SK-N-SH treated with all-trans-retinoic acid at 6 μM for 48 hours (cell line): Measurements from ENCODE around the gene UBXN2A.

Experiments
- ATAC-seq: fragments of 200-7000 bp; cut with Tn5 transposase; 3 replicates; pipeline ENCODE4 v1.9.1; 2020; ENCODE audit warnings: mild to moderate bottlenecking, moderate library complexity
- ARNTL ChIP-seq: fragments of 450-650 bp; formaldehyde crosslinking; IDR thresholded peaks from 2 replicates; pipeline ENCODE4 v1.5.0; 2020; ENCODE audit warnings: low read depth, mild to moderate bottlenecking, moderate library complexity, borderline replicate concordance
- BACH2 ChIP-seq: fragments of 250-450 bp; sonication (Bioruptor Pico); IDR thresholded peaks from 2 replicates; pipeline ENCODE4 v1.9.0; 2021; ENCODE audit warnings: mild to moderate bottlenecking, borderline replicate concordance
- CSDC2 ChIP-seq: fragments of 250-450 bp; sonication (Bioruptor Pico); IDR thresholded peaks from 2 replicates; pipeline ENCODE4 v1.5.0; 2020; ENCODE audit warnings: mild to moderate bottlenecking, moderate library complexity
- ESRRG ChIP-seq: fragments of 250-450 bp; sonication (Bioruptor Pico); IDR thresholded peaks from 2 replicates; pipeline ENCODE4 v1.6.1; 2021; ENCODE audit warnings: mild to moderate bottlenecking
- ISL1 ChIP-seq: fragments of 250-450 bp; sonication (Bioruptor Pico); IDR thresholded peaks from 2 replicates; pipeline ENCODE4 v2.1.2; 2022; ENCODE audit warnings: mild to moderate bottlenecking, moderate library complexity
- OSR1 ChIP-seq: fragments of 250-450 bp; sonication (Bioruptor Pico); IDR thresholded peaks from 2 replicates; pipeline ENCODE4 v1.8.0; 2022; ENCODE audit warnings: moderate library complexity, mild to moderate bottlenecking, inconsistent platforms
- SNAI2 ChIP-seq: fragments of 250-450 bp; sonication (Bioruptor Pico); IDR thresholded peaks from 2 replicates; pipeline ENCODE4 v1.5.0; 2020; ENCODE audit warnings: mild to moderate bottlenecking, moderate library complexity
- TCF4 ChIP-seq: fragments of 250-450 bp; sonication (Bioruptor Pico); IDR thresholded peaks from 2 replicates; pipeline ENCODE4 v1.8.0; 2021; ENCODE audit warnings: mild to moderate bottlenecking, moderate library complexity, borderline replicate concordance
- TOX ChIP-seq: fragments of 250-450 bp; sonication (Bioruptor Pico); IDR thresholded peaks from 2 replicates; pipeline ENCODE4 v1.8.0; 2021; ENCODE audit warnings: mild to moderate bottlenecking, moderate library complexity, borderline replicate concordance
- ZC3H10 ChIP-seq: fragments of 250-450 bp; sonication (Bioruptor Pico); IDR thresholded peaks from 2 replicates; pipeline ENCODE4 v1.5.1; 2021; ENCODE audit warnings: mild to moderate bottlenecking, moderate library complexity
- ZFP3 ChIP-seq: fragments of 250-450 bp; sonication (Bioruptor Pico); IDR thresholded peaks from 2 replicates; pipeline ENCODE4 v1.5.0; 2020; ENCODE audit warnings: mild to moderate bottlenecking, moderate library complexity
- ZNF565 ChIP-seq: fragments of 450-650 bp; formaldehyde crosslinking; conservative IDR thresholded peaks from 2 replicates; pipeline ENCODE4 v1.5.0; 2020; ENCODE audit warnings: low read depth, mild to moderate bottlenecking, moderate library complexity
- ZNF70 ChIP-seq: fragments of 450-650 bp; formaldehyde crosslinking; IDR thresholded peaks from 2 replicates; pipeline ENCODE4 v1.5.0; 2020; ENCODE audit warnings: mild to moderate bottlenecking, moderate library complexity
- ZNF8 ChIP-seq: fragments of 450-650 bp; formaldehyde crosslinking; IDR thresholded peaks from 2 replicates; pipeline ENCODE4 v1.5.0; 2020; ENCODE audit warnings: mild to moderate bottlenecking, moderate library complexity
- TF ChIP-seq, protein P1 (sequence below): fragments of 250-450 bp; sonication (Bioruptor Pico); IDR thresholded peaks from 2 replicates; pipeline ENCODE4 v1.5.0; 2020; ENCODE audit warnings: mild to moderate bottlenecking, moderate library complexity
- TF ChIP-seq, protein P2 (sequence below): fragments of 250-450 bp; sonication (Bioruptor Pico); IDR thresholded peaks from 2 replicates; pipeline ENCODE4 v1.5.1; 2020; ENCODE audit warnings: low read depth, mild to moderate bottlenecking, moderate library complexity
- TF ChIP-seq, protein P3 (sequence below): fragments of 250-450 bp; sonication (Bioruptor Pico); IDR thresholded peaks from 2 replicates; pipeline ENCODE4 v1.8.0; 2020; ENCODE audit warnings: mild to moderate bottlenecking, moderate library complexity, borderline replicate concordance
- TF ChIP-seq, protein P4 (sequence below): fragments of 250-450 bp; sonication (Bioruptor Pico); IDR thresholded peaks from 2 replicates; pipeline ENCODE4 v1.8.0; 2021; ENCODE audit warnings: low read depth, mild to moderate bottlenecking, moderate library complexity, borderline replicate concordance

The UBXN2A gene

DNA sequence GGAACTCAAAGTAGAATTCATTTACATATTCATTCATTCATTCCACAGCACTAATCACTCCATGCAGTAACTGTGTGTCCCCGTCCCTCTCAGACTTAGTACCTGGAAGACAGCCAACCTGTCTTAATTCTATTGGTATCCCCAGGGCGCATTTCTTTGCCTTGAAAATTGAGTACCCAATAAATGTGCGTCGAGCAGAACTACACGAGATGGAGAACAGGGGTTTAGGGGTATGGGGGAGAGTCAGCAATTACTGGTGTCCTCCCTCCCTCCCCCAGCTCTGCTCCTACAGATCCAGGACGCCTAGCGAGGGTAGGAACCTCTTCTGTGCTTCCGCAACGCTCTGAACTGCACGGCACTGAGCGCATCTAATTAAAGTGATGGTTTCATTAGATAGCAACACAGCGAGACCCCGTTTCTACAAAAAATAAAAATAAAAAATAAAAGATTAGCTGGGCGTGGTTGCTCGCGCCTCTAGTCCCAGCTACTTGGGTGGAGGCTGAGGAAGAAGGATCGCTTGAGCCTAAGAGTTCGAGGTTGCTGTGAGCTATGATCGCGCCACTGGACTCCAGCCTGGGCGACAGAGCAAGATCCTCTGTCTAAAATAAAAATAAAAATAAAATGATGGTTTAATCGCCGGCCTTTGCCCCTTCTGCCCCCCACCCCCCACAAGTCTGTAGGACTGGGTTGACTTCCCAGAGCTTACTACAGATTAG is 108.7 kb downstream of the UBXN2A start:
- TF ChIP-seq ESRRG (CRISPR knock-in tag) (no peak), SNAI2 (CRISPR knock-in tag) (no peak)
- ATAC-seq: no peak

DNA sequence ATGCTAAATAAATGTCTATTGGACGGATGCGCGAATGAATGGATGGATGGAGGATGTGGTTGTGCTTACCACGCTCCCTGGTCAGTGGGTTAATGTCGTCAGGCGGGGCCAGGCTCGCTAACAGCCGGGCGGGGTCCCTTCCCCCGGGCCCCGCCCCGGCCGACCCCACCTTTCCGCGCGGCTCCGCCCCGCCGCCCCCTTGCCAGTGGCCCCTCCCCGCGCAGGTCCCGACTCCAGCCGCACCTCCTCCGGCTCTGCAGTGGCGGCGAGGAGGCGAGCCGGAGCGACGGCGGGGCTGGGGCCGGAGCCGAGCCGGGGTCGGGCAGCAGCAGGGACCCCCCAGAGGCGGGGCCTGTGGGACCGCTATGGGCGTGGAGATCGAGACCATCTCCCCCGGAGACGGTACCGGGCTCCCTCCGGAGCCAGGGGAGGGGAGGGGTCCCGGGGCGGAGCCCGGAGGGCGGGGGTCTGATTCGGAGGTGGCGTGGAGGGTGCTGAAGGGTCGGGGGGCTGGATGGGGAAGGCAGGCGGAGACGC is 109.3 kb downstream of the UBXN2A start, which contains the start of gene FKBP1B:
FKBP1B (plus strand) TSS at position 257 of the 537 bp plus-strand sequence; CDS start at position 366, 109 bp downstream.
- no peak for TF ChIP-seq ZNF565 (CRISPR knock-in tag)
- peak; percentile 81 for TF ChIP-seq ZNF70 (CRISPR knock-in tag)
- TF ChIP-seq ISL1 (CRISPR knock-in tag): no peak
- TF ChIP-seq, all 23 proteins: peak for 1
- ATAC-seq: peak; percentile 60

- no peak for TF ChIP-seq OSR1 (CRISPR knock-in tag)
- TF ChIP-seq ZNF70 (CRISPR knock-in tag): no peak
- TF ChIP-seq, protein P1, sequence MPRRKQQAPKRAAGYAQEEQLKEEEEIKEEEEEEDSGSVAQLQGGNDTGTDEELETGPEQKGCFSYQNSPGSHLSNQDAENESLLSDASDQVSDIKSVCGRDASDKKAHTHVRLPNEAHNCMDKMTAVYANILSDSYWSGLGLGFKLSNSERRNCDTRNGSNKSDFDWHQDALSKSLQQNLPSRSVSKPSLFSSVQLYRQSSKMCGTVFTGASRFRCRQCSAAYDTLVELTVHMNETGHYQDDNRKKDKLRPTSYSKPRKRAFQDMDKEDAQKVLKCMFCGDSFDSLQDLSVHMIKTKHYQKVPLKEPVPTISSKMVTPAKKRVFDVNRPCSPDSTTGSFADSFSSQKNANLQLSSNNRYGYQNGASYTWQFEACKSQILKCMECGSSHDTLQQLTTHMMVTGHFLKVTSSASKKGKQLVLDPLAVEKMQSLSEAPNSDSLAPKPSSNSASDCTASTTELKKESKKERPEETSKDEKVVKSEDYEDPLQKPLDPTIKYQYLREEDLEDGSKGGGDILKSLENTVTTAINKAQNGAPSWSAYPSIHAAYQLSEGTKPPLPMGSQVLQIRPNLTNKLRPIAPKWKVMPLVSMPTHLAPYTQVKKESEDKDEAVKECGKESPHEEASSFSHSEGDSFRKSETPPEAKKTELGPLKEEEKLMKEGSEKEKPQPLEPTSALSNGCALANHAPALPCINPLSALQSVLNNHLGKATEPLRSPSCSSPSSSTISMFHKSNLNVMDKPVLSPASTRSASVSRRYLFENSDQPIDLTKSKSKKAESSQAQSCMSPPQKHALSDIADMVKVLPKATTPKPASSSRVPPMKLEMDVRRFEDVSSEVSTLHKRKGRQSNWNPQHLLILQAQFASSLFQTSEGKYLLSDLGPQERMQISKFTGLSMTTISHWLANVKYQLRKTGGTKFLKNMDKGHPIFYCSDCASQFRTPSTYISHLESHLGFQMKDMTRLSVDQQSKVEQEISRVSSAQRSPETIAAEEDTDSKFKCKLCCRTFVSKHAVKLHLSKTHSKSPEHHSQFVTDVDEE (CRISPR knock-in tag): no peak
- no peak for TF ChIP-seq TCF4
- TF ChIP-seq ZFP3 (CRISPR knock-in tag): no peak
- TF ChIP-seq ISL1 (CRISPR knock-in tag): no peak
- TF ChIP-seq, protein P2, sequence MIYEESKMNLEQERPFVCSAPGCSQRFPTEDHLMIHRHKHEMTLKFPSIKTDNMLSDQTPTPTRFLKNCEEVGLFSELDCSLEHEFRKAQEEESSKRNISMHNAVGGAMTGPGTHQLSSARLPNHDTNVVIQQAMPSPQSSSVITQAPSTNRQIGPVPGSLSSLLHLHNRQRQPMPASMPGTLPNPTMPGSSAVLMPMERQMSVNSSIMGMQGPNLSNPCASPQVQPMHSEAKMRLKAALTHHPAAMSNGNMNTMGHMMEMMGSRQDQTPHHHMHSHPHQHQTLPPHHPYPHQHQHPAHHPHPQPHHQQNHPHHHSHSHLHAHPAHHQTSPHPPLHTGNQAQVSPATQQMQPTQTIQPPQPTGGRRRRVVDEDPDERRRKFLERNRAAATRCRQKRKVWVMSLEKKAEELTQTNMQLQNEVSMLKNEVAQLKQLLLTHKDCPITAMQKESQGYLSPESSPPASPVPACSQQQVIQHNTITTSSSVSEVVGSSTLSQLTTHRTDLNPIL (CRISPR knock-in tag): no peak
- no peak for TF ChIP-seq ZNF565 (CRISPR knock-in tag)
- TF ChIP-seq ZC3H10 (CRISPR knock-in tag): no peak
- no peak for TF ChIP-seq ARNTL (CRISPR knock-in tag)
- TF ChIP-seq, protein P3, sequence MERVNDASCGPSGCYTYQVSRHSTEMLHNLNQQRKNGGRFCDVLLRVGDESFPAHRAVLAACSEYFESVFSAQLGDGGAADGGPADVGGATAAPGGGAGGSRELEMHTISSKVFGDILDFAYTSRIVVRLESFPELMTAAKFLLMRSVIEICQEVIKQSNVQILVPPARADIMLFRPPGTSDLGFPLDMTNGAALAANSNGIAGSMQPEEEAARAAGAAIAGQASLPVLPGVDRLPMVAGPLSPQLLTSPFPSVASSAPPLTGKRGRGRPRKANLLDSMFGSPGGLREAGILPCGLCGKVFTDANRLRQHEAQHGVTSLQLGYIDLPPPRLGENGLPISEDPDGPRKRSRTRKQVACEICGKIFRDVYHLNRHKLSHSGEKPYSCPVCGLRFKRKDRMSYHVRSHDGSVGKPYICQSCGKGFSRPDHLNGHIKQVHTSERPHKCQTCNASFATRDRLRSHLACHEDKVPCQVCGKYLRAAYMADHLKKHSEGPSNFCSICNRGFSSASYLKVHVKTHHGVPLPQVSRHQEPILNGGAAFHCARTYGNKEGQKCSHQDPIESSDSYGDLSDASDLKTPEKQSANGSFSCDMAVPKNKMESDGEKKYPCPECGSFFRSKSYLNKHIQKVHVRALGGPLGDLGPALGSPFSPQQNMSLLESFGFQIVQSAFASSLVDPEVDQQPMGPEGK (CRISPR knock-in tag): no peak
- no peak for TF ChIP-seq SNAI2 (CRISPR knock-in tag)
- TF ChIP-seq BACH2 (CRISPR knock-in tag): no peak
- TF ChIP-seq ZNF8 (CRISPR knock-in tag): no peak
- TF ChIP-seq, protein P4, sequence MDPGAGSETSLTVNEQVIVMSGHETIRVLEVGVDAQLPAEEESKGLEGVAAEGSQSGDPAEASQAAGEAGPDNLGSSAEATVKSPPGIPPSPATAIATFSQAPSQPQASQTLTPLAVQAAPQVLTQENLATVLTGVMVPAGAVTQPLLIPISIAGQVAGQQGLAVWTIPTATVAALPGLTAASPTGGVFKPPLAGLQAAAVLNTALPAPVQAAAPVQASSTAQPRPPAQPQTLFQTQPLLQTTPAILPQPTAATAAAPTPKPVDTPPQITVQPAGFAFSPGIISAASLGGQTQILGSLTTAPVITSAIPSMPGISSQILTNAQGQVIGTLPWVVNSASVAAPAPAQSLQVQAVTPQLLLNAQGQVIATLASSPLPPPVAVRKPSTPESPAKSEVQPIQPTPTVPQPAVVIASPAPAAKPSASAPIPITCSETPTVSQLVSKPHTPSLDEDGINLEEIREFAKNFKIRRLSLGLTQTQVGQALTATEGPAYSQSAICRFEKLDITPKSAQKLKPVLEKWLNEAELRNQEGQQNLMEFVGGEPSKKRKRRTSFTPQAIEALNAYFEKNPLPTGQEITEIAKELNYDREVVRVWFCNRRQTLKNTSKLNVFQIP (CRISPR knock-in tag): no peak
- peak; percentile 18 for ATAC-seq
Measured at GRCh38 chr2:24050041-24050979, 110.0 kb downstream of the UBXN2A start.

DNA sequence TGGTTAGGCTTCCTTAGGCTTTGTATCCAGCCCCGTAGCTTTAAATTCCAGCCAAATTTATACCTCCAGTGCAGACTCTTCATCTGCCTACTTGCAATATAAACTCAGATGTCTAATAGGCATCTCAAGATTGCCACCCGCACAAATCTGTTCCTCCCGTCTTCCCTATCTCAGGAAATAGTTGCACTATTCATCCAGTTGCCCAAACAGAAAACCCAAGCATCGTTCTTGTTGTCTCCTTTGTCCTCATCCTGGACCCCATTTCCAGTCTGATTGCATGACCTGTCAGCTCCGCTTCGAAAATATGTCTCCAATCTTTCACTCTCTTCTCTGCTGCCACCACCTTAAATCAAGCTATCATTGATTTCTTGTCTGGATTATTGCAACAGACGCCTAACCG is 111.6 kb downstream of the UBXN2A start:
- no peak for ATAC-seq

More for the DNA sequence above, 111.6 kb downstream of the UBXN2A start:
- no peak for TF ChIP-seq TOX (CRISPR knock-in tag)
- TF ChIP-seq ZNF70 (CRISPR knock-in tag): no peak
- TF ChIP-seq, protein P1 (CRISPR knock-in tag): no peak
- TF ChIP-seq ZNF565 (CRISPR knock-in tag): no peak
- no peak for TF ChIP-seq CSDC2
